ENCODE measurements around the gene MB21D2. TPM values are rescaled to one million over a fixed set of nuclear protein-coding genes. Genes with fewer than 3 reads are reported as not detected.
A peak's percentile ranks its signal among the peaks of the same experiment; 100 is the strongest.

The MB21D2 gene
- total RNA-seq, 1 donor from 2014 or later = 14.1 TPM

DNA sequence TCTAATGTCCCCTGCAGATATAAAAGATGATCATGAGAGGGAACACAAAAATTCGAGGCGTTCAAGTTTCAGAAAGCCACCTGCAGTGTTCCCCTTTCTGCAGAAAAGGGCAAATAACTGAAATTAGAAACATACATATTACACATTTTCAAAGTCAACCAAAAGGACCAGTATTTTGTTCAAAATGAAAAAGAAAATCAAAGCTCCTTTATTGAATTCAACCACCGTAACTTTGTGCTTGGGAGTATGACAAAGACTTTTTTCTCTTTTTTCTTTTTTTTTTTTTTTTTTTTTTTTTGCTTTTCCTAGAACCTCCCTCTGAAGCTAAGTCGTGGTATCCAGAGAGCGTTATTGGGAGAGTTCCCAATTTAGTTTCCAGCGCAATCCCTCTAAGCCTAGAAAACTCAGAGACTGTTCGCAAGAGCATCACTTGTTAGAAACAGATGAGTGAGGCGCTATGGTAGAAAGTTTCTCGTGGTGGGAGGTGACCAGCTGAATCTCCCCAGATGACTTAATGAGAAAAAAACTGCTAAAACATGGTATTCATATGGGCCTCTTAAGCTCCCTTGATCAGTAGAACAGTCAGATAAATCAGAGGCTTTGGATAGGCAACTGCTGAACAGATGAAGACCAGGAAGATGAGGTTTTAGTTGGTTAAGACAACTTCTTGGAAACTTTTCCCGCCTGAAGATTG is 77.4 kb downstream of the MB21D2 start:
- Mint-ChIP-seq H3K27ac (no peak overlapping the region), H3K36me3 (peaks cover 8% of the 10 kb centered on the region), H3K4me3 (no peak overlapping the region), H3K4me1 (ENCODE audit: unreplicated experiment) (peaks cover 49% of the 10 kb centered on the region), H3K9me3 (peaks cover 6% of the 10 kb centered on the region), H3K27me3 (no peaks in the 10 kb centered on the region)
- TF ChIP-seq, protein P1, sequence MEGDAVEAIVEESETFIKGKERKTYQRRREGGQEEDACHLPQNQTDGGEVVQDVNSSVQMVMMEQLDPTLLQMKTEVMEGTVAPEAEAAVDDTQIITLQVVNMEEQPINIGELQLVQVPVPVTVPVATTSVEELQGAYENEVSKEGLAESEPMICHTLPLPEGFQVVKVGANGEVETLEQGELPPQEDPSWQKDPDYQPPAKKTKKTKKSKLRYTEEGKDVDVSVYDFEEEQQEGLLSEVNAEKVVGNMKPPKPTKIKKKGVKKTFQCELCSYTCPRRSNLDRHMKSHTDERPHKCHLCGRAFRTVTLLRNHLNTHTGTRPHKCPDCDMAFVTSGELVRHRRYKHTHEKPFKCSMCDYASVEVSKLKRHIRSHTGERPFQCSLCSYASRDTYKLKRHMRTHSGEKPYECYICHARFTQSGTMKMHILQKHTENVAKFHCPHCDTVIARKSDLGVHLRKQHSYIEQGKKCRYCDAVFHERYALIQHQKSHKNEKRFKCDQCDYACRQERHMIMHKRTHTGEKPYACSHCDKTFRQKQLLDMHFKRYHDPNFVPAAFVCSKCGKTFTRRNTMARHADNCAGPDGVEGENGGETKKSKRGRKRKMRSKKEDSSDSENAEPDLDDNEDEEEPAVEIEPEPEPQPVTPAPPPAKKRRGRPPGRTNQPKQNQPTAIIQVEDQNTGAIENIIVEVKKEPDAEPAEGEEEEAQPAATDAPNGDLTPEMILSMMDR (conservative IDR thresholded peaks at IDR 0.05) = no peak
- no peak for DNase-seq (ENCODE audit: extremely low spot score, unreplicated experiment)

DNA sequence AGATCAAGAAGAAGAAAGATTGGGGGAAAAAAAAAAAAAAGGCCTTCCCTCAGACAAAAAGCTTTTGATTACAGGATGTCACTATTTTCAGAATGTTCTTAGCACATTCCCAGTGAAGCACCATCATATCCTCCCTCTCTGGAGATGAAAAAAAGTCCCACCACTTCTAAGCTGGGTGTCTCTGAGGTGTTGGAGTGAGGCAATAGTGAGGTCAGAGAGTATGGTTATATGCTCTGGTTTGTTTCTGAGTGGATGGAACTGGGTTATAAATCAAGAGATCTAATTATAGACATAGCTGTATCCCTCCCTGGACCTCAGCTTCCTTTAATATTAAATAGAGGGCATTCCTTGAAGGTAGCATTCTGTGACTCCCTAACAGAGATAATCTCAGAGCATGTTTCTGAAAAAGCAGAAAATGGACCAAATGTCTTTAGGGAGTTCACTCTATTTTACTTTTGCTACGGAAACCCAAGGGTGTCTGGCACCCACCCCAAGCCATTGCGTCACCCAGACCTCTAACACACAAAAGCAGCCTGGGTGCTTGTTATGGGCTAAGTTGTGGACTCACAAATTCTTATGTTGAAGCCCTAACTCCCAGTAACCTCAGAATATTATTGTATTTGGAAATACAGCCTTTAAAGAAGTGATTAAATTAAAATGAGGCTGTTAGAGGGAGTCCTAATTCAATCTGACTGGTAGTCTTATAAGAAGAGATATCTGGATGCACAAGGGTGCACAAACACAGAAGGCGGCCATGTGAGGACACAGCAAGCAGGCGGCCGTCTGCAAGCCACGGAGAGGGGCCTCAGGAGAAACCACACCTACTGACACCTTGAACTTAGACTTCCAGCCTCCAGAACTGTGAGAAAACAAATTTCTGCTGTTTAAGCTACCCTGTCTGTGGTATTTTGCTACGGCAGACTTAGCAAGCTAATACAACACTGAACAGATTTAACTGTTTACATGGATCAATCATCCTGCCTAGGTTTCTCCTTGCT is 81.5 kb downstream of the MB21D2 start:
- no peak for DNase-seq (ENCODE audit: extremely low spot score, unreplicated experiment)
- TF ChIP-seq, protein P1 (conservative IDR thresholded peaks at IDR 0.05) = no peak
- Mint-ChIP-seq H3K27ac (peak overlapping the region; percentile 30), H3K4me1 (ENCODE audit: unreplicated experiment) (peaks cover 45% of the 10 kb centered on the region), H3K27me3 (no peaks in the 10 kb centered on the region), H3K36me3 (peaks cover 11% of the 10 kb centered on the region), H3K9me3 (peaks cover 4% of the 10 kb centered on the region), H3K4me3 (peak overlapping the region; percentile 40)

DNA sequence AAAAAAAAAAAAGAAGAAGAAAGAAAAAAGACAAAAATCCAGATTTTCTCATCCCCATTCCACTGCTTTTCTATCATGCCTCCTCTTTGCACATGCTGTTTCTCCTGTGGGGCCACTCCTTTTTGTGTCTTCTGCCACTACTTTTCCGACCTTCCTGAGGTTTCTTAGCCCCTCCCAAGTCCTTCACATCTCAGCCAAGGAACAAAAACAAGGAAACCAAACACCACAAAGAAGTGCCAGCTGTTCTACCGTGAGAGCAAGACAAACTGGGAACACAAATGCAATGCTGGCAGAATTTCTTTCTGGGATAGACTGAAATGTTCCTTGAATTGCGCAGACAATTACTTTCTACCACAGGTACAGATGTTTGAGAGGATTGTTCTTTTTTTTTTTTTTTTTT is 83.2 kb downstream of the MB21D2 start:
- H3K36me3 Mint-ChIP-seq = peaks cover 14% of the 10 kb centered on the region
- H3K9me3 Mint-ChIP-seq = peaks cover 4% of the 10 kb centered on the region
- no peak for DNase-seq (ENCODE audit: extremely low spot score, unreplicated experiment)
- H3K4me1 Mint-ChIP-seq (ENCODE audit: unreplicated experiment) = peaks cover 49% of the 10 kb centered on the region
- H3K27ac Mint-ChIP-seq = no peak overlapping the region
- H3K27me3 Mint-ChIP-seq = no peaks in the 10 kb centered on the region
- no peak overlapping the region for H3K4me3 Mint-ChIP-seq
- TF ChIP-seq, protein P1 (conservative IDR thresholded peaks at IDR 0.05) = no peak

DNA sequence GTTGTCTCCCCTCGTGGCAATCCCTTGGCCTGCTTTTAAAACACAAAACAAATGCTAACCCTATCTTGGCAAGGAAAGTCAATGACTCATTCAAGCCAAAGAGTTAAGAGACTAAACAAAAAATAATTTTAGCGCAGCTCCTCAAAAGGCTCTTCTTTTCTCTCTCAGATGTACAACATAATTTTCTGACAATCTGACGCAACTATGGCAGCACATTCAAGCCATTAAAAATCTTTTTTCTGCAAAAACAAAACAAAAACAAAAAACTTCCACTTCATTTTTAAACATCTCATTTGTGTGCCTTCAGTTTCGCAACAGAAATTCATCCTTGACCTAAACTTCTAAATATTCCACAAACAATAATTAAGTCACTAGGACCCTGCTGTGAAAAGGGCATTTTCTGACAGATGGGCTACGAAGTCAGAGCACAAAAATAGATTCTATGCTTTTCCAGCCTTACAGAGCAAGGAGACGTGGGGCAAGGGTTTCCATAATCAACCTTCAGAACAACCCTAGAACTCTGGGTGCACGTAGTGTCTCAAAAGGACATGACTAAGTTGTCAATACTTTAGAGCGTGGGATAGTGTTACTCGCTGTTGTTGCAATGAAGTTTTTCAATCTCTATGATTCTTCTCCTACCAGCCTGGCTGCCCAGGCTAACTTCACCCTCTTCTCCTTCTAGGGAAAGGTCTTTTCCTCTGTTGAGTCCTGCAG is 84.3 kb downstream of the MB21D2 start:
- TF ChIP-seq, protein P1 (conservative IDR thresholded peaks at IDR 0.05) = no peak
- Mint-ChIP-seq H3K27ac (no peak overlapping the region), H3K4me3 (no peak overlapping the region), H3K27me3 (no peaks in the 10 kb centered on the region), H3K4me1 (ENCODE audit: unreplicated experiment) (peaks cover 49% of the 10 kb centered on the region), H3K36me3 (peaks cover 14% of the 10 kb centered on the region), H3K9me3 (peaks cover 4% of the 10 kb centered on the region)
- DNase-seq (ENCODE audit: extremely low spot score, unreplicated experiment) = no peak

DNA sequence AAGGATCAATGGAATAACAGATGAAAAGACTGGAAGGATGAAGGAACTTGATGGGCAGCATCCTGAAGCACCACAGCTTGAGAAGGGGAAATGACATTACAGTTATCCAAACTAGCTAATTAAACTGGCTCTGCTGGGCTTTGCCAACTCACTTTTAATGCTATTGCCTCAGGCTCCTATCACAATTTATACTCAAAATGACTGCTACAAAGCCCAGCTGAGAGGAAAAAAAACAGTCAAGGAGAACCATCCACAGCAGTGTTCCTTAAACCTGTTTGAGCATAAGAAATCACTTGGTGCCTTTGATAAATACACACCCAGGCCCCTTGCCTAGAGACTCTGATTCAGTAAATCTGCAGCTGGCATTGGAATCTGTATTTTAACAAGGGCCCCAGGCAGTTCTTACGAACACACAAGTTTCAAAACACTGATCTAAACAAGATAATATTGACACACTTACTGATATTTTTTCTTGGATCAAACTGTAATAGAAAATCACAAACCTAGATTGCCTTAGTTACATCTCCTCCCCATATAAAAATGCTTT is 85.8 kb downstream of the MB21D2 start:
- peaks cover 4% of the 10 kb centered on the region for H3K9me3 Mint-ChIP-seq
- no peak overlapping the region for H3K27ac Mint-ChIP-seq
- TF ChIP-seq, protein P1 (conservative IDR thresholded peaks at IDR 0.05) = no peak
- no peaks in the 10 kb centered on the region for H3K27me3 Mint-ChIP-seq
- no peak for DNase-seq (ENCODE audit: extremely low spot score, unreplicated experiment)
- H3K4me3 Mint-ChIP-seq = no peak overlapping the region
- peaks cover 37% of the 10 kb centered on the region for H3K4me1 Mint-ChIP-seq (ENCODE audit: unreplicated experiment)
- H3K36me3 Mint-ChIP-seq = peaks cover 11% of the 10 kb centered on the region
